Left lung (tissue), 10 donors: ENCODE measurements around the gene SSNA1. TPM values are rescaled to one million over a fixed set of nuclear protein-coding genes. Genes with fewer than 3 reads are reported as not detected.

Source experiments
- ATAC-seq: fragments of 200-7000 bp; cut with Tn5 transposase; one replicate; pipeline ENCODE4 v1.9.1; 2020; ENCODE audit warnings: moderate library complexity
- DNase-seq, 4 donors: peaks; one replicate each; pipeline ENCODE4 v3.0.0-alpha.2; 2013 to 2020
- H3K27ac ChIP-seq, 2 donors: fragments of 200-600 bp; sonication (generic) in 1 of 2; one replicate each; pipeline versions ENCODE4 v1.5.0 to v1.8.0; 2020 to 2021
- H3K27me3 ChIP-seq, 2 donors: fragments of 200-600 bp; sonication (generic) in 1 of 2; one replicate each; pipeline versions ENCODE4 v1.5.0 to v1.8.0; 2020 to 2021
- H3K36me3 ChIP-seq, 2 donors: fragments of 200-600 bp; sonication (generic) in 1 of 2; one replicate each; pipeline versions ENCODE4 v1.5.0 to v1.8.0; 2020 to 2021
- H3K4me1 ChIP-seq, 2 donors: fragments of 200-600 bp; one replicate each; pipeline ENCODE4 v1.8.0; 2021
- H3K4me3 ChIP-seq, 2 donors: fragments of 200-600 bp; sonication (generic) in 1 of 2; one replicate each; pipeline versions ENCODE4 v1.5.0 to v1.8.0; 2020 to 2021; ENCODE audit warnings: mild to moderate bottlenecking in 1 of 2
- H3K9me3 ChIP-seq, 2 donors: fragments of 200-600 bp; sonication (generic) in 1 of 2; one replicate each; pipeline versions ENCODE4 v1.5.0 to v1.8.0; 2020 to 2021
- intact Hi-C, 2 donors: fragments of 100-400 bp; cut with DNase I; formaldehyde crosslinking; loops; one replicate each; pipeline versions ENCODE4 v1.11.2 to v1.14.2; 2022
- polyA plus RNA-seq, 6 donors: library from polyadenylated mRNA; unstranded; fragments of 120-200 nt; gene quantifications; one replicate each; pipeline ENCODE4 v1.2.1, GENCODE V29; 2013; ENCODE audit not compliant: insufficient read length in 6 of 6
- total RNA-seq, 2 donors: library from RNA; stranded (reverse); fragmentation: NEBNext Ultra II Directional; extraction: Animal tissue kit (Norgen Biotek cat#: 25700); gene quantifications; one replicate each; pipeline ENCODE4 v1.2.1, GENCODE V29; 2021
- TF ChIP-seq, protein P1 (sequence below), 2 donors: fragments of 200-600 bp; sonication (generic) in 1 of 2; IDR thresholded peaks; one replicate each; pipeline versions ENCODE4 v1.5.0 to v1.8.0; 2021; ENCODE audit warnings: antibody characterized with exemption in 2 of 2
- donor health status: DM: no; HTN: yes; CAD: no.
- donor health status: DM: no; HTN: no; CAD: no.

The SSNA1 gene
- total and polyA plus RNA-seq, 8 donors, result 38.7 to 68.0 (median 53.3) TPM

DNA sequence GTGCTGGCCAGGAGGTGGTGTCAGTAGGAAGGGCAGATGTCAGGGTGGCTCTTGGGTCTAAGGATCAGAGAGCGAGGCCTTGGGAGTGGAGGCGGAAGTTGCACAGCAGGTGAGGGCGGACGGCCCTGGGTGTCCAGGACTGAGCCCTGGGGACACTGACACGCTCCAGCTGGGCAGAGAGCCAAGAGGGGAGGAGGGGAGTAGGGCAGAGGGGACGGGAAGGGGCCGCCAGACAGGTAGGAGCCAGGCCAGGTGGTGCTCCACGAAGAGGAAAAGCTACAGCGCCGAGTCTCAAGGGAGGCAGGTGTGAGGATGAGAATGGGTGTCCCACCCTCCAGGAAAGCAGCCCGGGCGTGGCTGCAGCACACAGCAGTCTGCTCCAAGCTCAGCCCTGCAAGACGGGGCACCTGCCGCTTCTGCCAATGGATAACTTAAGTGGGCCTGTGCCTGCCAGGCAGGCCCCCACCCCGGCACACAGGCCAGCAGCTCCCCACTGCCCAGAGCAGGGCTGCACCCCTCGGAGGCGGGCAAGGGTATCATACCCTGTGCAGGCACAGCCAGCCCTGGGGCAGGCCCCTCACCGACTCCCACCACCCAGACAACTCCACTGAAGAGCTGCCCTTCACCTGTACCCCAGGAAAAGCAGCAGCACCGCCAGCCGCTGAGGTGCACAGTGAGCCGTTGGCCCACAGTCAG lies 7.2 kb downstream of the SSNA1 start:
- TF ChIP-seq, protein P1, sequence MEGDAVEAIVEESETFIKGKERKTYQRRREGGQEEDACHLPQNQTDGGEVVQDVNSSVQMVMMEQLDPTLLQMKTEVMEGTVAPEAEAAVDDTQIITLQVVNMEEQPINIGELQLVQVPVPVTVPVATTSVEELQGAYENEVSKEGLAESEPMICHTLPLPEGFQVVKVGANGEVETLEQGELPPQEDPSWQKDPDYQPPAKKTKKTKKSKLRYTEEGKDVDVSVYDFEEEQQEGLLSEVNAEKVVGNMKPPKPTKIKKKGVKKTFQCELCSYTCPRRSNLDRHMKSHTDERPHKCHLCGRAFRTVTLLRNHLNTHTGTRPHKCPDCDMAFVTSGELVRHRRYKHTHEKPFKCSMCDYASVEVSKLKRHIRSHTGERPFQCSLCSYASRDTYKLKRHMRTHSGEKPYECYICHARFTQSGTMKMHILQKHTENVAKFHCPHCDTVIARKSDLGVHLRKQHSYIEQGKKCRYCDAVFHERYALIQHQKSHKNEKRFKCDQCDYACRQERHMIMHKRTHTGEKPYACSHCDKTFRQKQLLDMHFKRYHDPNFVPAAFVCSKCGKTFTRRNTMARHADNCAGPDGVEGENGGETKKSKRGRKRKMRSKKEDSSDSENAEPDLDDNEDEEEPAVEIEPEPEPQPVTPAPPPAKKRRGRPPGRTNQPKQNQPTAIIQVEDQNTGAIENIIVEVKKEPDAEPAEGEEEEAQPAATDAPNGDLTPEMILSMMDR (IDR thresholded peaks at IDR 0.05), result no peak
- no peak for DNase-seq
- peaks cover 0 to 5% of the 10 kb centered on the region in 2 donors for H3K27me3 ChIP-seq
- peaks cover 0 to 17% of the 10 kb centered on the region in 2 donors for H3K36me3 ChIP-seq
- peaks cover 12 to 42% of the 10 kb centered on the region in 2 donors for H3K4me1 ChIP-seq
- no peaks in the 10 kb centered on the region for H3K9me3 ChIP-seq
- intact Hi-C loops, result no loop called here
- ATAC-seq, result no peak
- H3K27ac ChIP-seq, result no peak overlapping the region
- H3K4me3 ChIP-seq, result no peak overlapping the region

DNA sequence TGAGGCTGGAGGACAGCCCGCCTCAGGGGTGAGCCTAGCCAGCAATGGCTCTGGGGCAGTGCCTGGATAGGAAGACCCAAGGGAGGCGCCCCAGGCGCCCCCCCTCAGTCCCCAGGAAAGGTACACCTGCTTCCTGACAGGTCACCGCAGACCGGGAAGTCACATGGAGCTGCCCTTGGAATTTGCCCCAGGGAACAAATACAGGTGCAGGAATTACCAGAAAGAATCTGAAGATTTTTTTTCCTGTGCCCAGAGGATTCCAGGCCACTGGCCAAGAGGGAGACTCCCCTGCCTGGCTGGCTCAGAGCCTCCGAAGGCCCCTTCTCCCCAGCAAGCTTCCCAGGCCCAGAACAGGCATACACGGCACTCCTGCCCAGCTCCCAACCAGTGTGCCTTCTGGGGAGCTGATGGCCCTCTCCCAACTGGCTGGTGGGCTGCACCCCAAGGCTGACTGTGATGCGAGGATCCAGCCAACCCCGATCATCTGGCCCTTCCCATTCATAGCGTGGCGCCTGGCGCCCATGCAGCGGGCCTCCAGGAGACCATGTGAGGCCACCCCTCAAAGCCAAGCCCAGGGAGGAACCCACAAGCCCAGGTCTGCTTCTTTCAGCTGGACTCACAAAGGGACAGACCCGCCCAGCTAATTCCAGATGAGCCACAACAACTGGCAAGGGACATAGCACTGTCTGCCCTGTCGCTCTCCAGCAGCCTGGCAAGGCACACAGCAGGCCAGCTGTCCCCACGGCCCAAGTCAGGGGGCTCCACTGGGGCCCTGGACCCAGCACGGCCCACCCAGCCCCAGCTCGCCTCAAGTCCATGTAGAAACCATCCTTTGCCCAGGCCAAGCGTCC lies 9.8 kb downstream of the SSNA1 start:
- H3K36me3 ChIP-seq, result no peaks in the 10 kb centered on the region
- peak overlapping the region; percentile 7 to 55 for H3K4me3 ChIP-seq
- peaks cover 0 to 5% of the 10 kb centered on the region in 2 donors for H3K27me3 ChIP-seq
- no peaks in the 10 kb centered on the region for H3K9me3 ChIP-seq
- TF ChIP-seq, protein P1 (IDR thresholded peaks at IDR 0.05), result no peak
- intact Hi-C loops, result no loop called here
- peak overlapping the region; percentile 37 to 58 for H3K27ac ChIP-seq
- peak in 1 of 4 donors; percentile 74 for DNase-seq
- peaks cover 12 to 62% of the 10 kb centered on the region in 2 donors for H3K4me1 ChIP-seq
- ATAC-seq, result peak; percentile 43

DNA sequence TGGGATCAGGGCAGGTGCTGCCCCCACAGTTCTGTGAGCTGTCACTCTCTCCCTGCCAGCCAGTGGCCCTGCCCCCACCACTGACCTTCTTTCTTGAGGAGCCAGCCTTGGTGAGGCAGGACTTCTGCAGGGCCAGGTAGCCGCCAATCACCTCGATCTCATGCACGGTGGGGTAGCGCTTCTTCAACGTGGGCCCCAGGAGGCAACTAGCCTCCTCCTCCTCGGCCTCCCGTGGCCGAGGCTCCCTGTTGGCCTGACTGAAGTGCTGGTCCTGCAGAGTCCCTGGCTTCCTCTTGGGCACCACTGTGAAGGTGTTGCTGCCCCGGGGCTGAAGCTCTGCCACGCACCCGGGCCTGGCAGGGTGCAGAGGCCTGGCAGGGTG lies 10.4 kb downstream of the SSNA1 start:
- Histone ChIP-seq H3K4me1 (peaks cover 15 to 68% of the 10 kb centered on the region in 2 donors), H3K27ac (peak overlapping the region; percentile 31 to 58), H3K4me3 (peak overlapping the region; percentile 41 to 55), H3K27me3 (peaks cover 0 to 5% of the 10 kb centered on the region in 2 donors), H3K9me3 (no peaks in the 10 kb centered on the region), H3K36me3 (no peaks in the 10 kb centered on the region)
- ATAC-seq (peak; percentile 5), DNase-seq (no peak)
- intact Hi-C loops, result no loop called here
- TF ChIP-seq, protein P1 (IDR thresholded peaks at IDR 0.05), result no peak

DNA sequence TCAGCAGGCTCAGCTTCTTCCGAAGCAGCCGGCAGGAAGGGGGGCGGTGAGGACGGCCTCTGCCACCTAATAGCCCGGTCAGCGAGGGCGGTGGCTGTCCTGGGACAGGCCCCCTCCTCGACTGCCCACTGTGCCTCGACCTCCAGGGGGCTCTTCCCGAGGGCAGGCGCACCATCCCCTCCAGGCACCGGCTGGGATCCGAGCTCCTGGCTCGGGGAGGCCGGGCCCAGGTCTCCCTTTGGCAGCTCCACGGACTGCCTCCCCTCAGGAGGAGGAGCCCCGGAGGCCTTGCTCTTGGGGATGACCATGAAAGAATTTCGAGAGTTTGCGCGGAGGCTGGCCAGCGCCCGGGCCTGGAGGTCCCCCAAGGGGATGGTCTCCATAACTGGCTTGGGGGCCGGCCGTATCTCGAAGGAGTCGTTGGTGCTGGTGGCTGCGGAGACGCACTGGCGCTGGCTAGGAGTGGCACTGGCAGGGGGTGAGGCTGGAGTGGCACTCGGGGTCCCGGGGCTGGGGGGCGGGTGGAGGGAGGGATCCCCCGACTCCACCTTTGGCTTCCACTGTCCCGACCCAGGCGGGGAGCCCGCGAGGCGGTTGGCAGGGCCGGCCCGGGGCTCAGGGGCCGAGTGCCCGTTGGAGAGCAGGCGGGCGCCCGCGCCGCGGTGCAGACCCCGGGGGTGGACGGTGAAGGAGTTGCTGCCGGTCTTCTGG lies 11.1 kb downstream of the SSNA1 start:
- intact Hi-C loops, result no loop called here
- Histone ChIP-seq H3K9me3 (no peaks in the 10 kb centered on the region), H3K36me3 (no peaks in the 10 kb centered on the region), H3K4me1 (peaks cover 21 to 75% of the 10 kb centered on the region in 2 donors), H3K4me3 (peak overlapping the region; percentile 41 to 55), H3K27ac (peak overlapping the region in 1 of 2 donors; percentile 31), H3K27me3 (peaks cover 0 to 5% of the 10 kb centered on the region in 2 donors)
- TF ChIP-seq, protein P1 (IDR thresholded peaks at IDR 0.05), result no peak
- ATAC-seq (no peak), DNase-seq (no peak)
